Osteoblast (primary cell): ENCODE results near the gene SERTAD2. TPM values are rescaled to one million over a fixed set of nuclear protein-coding genes. Genes with fewer than 3 reads are reported as not detected.

Source experiments
- DNase-seq: peaks from one replicate; pipeline ENCODE4 v3.0.0; 2011; ENCODE audit warnings: low spot score, mixed read lengths; ENCODE audit not compliant: insufficient read length; ENCODE audit errors: missing footprints
- H2AFZ ChIP-seq: 2 replicates; pipeline ENCODE4 v1.6.0; 2011; ENCODE audit warnings: mild to moderate bottlenecking, low read length
- H3K27ac ChIP-seq: 2 replicates; pipeline ENCODE4 v1.5.1; 2011; ENCODE audit warnings: mild to moderate bottlenecking, low read depth, low read length, moderate library complexity
- H3K27me3 ChIP-seq: 2 replicates; pipeline ENCODE4 v1.6.0; 2012; ENCODE audit warnings: mild to moderate bottlenecking, control low read depth, inconsistent platforms, low read length, moderate library complexity; ENCODE audit not compliant: insufficient read depth
- H3K36me3 ChIP-seq: 2 replicates; pipeline ENCODE4 v1.5.1; 2011; ENCODE audit warnings: mild to moderate bottlenecking, low read length, control low read depth, moderate library complexity; ENCODE audit not compliant: insufficient read depth
- H3K4me1 ChIP-seq: 2 replicates; pipeline ENCODE4 v1.5.1; 2011; ENCODE audit warnings: mild to moderate bottlenecking, low read length, control low read depth, moderate library complexity; ENCODE audit not compliant: insufficient read depth
- H3K4me2 ChIP-seq: 2 replicates; pipeline ENCODE4 v1.6.0; 2011; ENCODE audit warnings: mild to moderate bottlenecking, low read length; ENCODE audit not compliant: insufficient read depth
- H3K4me3 ChIP-seq: fragments of 200-600 bp; sonication (generic); 3 replicates; pipeline ENCODE4 v1.5.1; 2012; ENCODE audit warnings: mild to moderate bottlenecking, low read length, inconsistent platforms; ENCODE audit not compliant: insufficient read depth
- H3K79me2 ChIP-seq: 2 replicates; pipeline ENCODE4 v1.6.0; 2012; ENCODE audit warnings: mild to moderate bottlenecking, low read length, control low read depth, inconsistent platforms; ENCODE audit not compliant: insufficient read depth
- H3K9me3 ChIP-seq: 2 replicates; pipeline ENCODE4 v1.5.1; 2011; ENCODE audit warnings: low read depth, low read length, control low read depth
- H4K20me1 ChIP-seq: 2 replicates; pipeline ENCODE4 v1.6.0; 2012; ENCODE audit warnings: mild to moderate bottlenecking, low read length, control low read depth; ENCODE audit not compliant: insufficient read depth
- total RNA-seq: library from RNA; depleted of rRNA; stranded (reverse); fragments of >200 nt; gene quantifications from 2 replicates; pipeline ENCODE4 v1.2.3, GENCODE V29; 2012
- TF ChIP-seq, protein P1 (sequence below): IDR thresholded peaks from 2 replicates; pipeline ENCODE4 v1.5.1; 2011; ENCODE audit warnings: mild to moderate bottlenecking, low read depth, low read length, moderate library complexity; ENCODE audit errors: extremely low read depth

The SERTAD2 gene
- total RNA-seq, 1 donor = 24.6 TPM

DNA sequence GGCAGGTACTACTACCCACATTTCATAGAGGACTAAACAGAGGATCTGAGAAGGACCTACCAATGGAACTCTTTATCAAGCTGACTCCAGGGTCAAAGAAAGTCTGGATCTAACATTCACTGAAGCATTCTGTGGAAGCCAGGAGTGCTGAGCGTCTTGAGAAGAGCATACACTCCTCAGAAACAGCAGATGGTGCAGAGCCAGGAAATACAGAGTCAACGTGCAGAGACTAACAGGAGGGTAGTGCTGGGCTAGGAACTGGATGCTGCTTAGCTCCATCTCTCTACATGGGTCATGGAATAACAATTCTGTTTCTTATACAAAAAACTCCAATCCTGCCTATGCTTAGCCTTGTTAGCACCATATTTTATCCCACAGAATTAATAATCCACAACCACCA lies 5.5 kb upstream of the SERTAD2 start:
- Histone ChIP-seq H3K36me3 (no peaks in the 10 kb centered on the region), H3K27ac (no peak overlapping the region), H3K4me3 (no peak overlapping the region), H3K9me3 (no peaks in the 10 kb centered on the region), H3K79me2 (peaks cover 54% of the 10 kb centered on the region), H3K4me2 (no peak overlapping the region), H4K20me1 (no peaks in the 10 kb centered on the region), H2AFZ (no peak overlapping the region), H3K27me3 (no peaks in the 10 kb centered on the region), H3K4me1 (peaks cover 34% of the 10 kb centered on the region)
- no peak for DNase-seq
- TF ChIP-seq, protein P1, sequence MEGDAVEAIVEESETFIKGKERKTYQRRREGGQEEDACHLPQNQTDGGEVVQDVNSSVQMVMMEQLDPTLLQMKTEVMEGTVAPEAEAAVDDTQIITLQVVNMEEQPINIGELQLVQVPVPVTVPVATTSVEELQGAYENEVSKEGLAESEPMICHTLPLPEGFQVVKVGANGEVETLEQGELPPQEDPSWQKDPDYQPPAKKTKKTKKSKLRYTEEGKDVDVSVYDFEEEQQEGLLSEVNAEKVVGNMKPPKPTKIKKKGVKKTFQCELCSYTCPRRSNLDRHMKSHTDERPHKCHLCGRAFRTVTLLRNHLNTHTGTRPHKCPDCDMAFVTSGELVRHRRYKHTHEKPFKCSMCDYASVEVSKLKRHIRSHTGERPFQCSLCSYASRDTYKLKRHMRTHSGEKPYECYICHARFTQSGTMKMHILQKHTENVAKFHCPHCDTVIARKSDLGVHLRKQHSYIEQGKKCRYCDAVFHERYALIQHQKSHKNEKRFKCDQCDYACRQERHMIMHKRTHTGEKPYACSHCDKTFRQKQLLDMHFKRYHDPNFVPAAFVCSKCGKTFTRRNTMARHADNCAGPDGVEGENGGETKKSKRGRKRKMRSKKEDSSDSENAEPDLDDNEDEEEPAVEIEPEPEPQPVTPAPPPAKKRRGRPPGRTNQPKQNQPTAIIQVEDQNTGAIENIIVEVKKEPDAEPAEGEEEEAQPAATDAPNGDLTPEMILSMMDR = no peak

DNA sequence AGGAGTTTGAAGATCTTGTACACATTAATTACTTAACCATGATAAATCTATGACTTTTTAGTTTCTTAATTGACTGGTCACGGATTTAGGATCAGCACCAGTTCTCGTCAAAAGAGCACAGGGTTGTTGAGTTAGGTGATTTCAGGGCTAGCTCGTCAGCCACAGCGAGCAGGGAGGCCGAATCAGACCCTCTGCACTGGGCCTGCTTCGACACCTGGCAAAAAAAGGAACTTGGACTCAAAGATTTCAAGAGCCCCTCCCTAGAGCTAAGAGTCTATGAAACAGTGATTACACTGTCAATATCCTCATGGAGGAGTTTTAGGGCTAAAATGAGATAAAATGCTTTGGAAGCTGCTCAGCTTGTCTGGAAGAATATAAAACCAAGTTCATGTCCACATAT lies 4.6 kb upstream of the SERTAD2 start:
- H3K4me1 ChIP-seq = peaks cover 34% of the 10 kb centered on the region
- no peaks in the 10 kb centered on the region for H3K9me3 ChIP-seq
- H3K36me3 ChIP-seq = no peaks in the 10 kb centered on the region
- no peak overlapping the region for H2AFZ ChIP-seq
- no peak overlapping the region for H3K4me3 ChIP-seq
- H4K20me1 ChIP-seq = no peaks in the 10 kb centered on the region
- TF ChIP-seq, protein P1 = no peak
- DNase-seq = no peak
- H3K27ac ChIP-seq = no peak overlapping the region
- no peak overlapping the region for H3K4me2 ChIP-seq
- H3K27me3 ChIP-seq = no peaks in the 10 kb centered on the region
- peaks cover 51% of the 10 kb centered on the region for H3K79me2 ChIP-seq

DNA sequence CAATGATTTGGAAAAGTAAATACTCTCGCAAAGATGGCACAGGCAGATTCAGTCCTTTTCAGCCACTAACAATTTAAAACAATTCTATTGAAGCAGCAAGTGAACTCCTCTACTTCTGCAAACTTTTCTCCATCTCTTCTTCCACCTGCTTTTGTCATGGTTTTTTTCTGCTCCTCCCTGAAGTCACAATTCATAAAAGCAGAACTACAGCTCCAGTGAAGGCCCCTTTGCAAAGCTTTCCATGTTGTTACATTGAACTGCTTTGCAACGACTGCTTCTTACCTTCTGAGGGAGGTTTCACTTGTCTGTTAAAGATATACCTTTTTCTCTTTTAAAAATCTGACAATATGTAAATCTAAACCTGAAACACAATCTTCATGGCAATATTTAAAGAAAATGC lies 3.7 kb upstream of the SERTAD2 start:
- no peak overlapping the region for H3K4me2 ChIP-seq
- TF ChIP-seq, protein P1 = no peak
- no peak overlapping the region for H3K27ac ChIP-seq
- no peak overlapping the region for H2AFZ ChIP-seq
- no peaks in the 10 kb centered on the region for H3K27me3 ChIP-seq
- H4K20me1 ChIP-seq = peaks cover 6% of the 10 kb centered on the region
- H3K4me3 ChIP-seq = no peak overlapping the region
- H3K36me3 ChIP-seq = no peaks in the 10 kb centered on the region
- peaks cover 32% of the 10 kb centered on the region for H3K4me1 ChIP-seq
- no peak for DNase-seq
- peaks cover 53% of the 10 kb centered on the region for H3K79me2 ChIP-seq
- no peaks in the 10 kb centered on the region for H3K9me3 ChIP-seq

DNA sequence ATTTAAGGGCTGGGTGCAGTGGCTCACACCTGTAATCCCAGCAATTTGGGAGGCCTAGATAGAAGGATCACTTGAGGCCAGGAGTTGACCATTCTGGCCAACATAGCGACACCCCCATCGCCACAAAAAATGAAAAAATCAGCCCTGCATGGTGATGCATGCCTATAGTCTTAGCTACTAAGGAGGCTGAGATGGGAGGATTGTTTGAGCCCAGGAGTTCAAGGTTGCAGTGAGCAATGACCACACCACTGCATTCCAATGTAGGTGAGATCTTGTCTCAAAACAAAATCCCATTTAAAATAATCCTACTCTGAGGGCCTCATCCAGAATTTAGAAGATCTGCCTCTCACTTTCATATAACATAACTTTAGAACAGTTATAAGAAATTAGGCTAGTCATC lies 2.7 kb upstream of the SERTAD2 start:
- TF ChIP-seq, protein P1 = no peak
- Histone ChIP-seq H3K27ac (peak overlapping the region; percentile 96), H3K4me1 (peaks cover 27% of the 10 kb centered on the region), H4K20me1 (peaks cover 16% of the 10 kb centered on the region), H3K36me3 (no peaks in the 10 kb centered on the region), H3K4me2 (no peak overlapping the region), H3K27me3 (no peaks in the 10 kb centered on the region), H3K4me3 (no peak overlapping the region), H2AFZ (no peak overlapping the region), H3K9me3 (no peaks in the 10 kb centered on the region), H3K79me2 (peaks cover 56% of the 10 kb centered on the region)
- no peak for DNase-seq
